IMR-90 (cell line): ENCODE results near the gene PRR18. TPM values are rescaled to one million over a fixed set of nuclear protein-coding genes. Genes with fewer than 3 reads are reported as not detected.

ENCODE experiments used
- ATAC-seq: fragments of 200-7000 bp; cut with Tn5 transposase; 2 replicates; pipeline ENCODE4 v1.9.1; 2020; ENCODE audit warnings: low read depth, mild to moderate bottlenecking, moderate library complexity
- BruUV-seq: library from RNA; stranded (reverse); fragments of 400-500 nt; replicated peaks from 2 replicates; lab custom pipeline; 2021; lab: Mats Ljungman, UMichigan
- CTCF ChIA-PET: fragments of 300-600 bp; formaldehyde crosslinking; extraction: SDS; loops from one replicate; lab custom pipeline; 2021; ENCODE audit warnings: antibody characterized with exemption; lab: Yijun Ruan, JAX
- POLR2A ChIA-PET: fragments of 300-600 bp; sonication (Branson Sonifier 250); formaldehyde crosslinking; loops from one replicate; lab custom pipeline; 2022; ENCODE audit warnings: antibody characterized with exemption; ENCODE audit not compliant: unreplicated experiment; lab: Charles Lee
- DNase-seq: peaks from one replicate; pipeline ENCODE4 v3.0.0; 2013
- H2AFZ ChIP-seq: replicated peaks from 2 replicates; pipeline ENCODE3; 2013; ENCODE audit warnings: low read length, mild to moderate bottlenecking; ENCODE audit not compliant: poor library complexity
- H2AK5ac ChIP-seq: 2 replicates; pipeline ENCODE4 v1.6.1; 2013; ENCODE audit warnings: low read depth, low read length, inconsistent platforms
- H2AK9ac ChIP-seq: replicated peaks from 2 replicates; pipeline ENCODE3; 2013; ENCODE audit warnings: mild to moderate bottlenecking, low read depth, low read length, moderate library complexity; ENCODE audit not compliant: poor library complexity
- H2BK120ac ChIP-seq: 2 replicates; pipeline ENCODE4 v1.6.1; 2013; ENCODE audit warnings: low read depth, low read length, inconsistent platforms
- H2BK15ac ChIP-seq: 3 replicates; pipeline ENCODE4 v1.6.1; 2013; ENCODE audit warnings: low read depth, low read length, inconsistent platforms
- H2BK20ac ChIP-seq: 2 replicates; pipeline ENCODE4 v1.6.1; 2013; ENCODE audit warnings: low read depth, mild to moderate bottlenecking, inconsistent platforms, low read length, moderate library complexity
- H2BK5ac ChIP-seq: 2 replicates; pipeline ENCODE4 v1.6.1; 2013; ENCODE audit warnings: mild to moderate bottlenecking, low read depth, low read length, inconsistent platforms; ENCODE audit not compliant: poor library complexity, severe bottlenecking
- H3K14ac ChIP-seq: replicated peaks from 2 replicates; pipeline ENCODE4 v1.6.1; 2013; ENCODE audit warnings: low read depth, low read length, inconsistent platforms
- H3K18ac ChIP-seq: 2 replicates; pipeline ENCODE4 v1.6.1; 2013; ENCODE audit warnings: low read depth, low read length, control low read depth
- H3K23ac ChIP-seq: 2 replicates; pipeline ENCODE4 v1.6.1; 2013; ENCODE audit warnings: low read depth, low read length, inconsistent platforms
- H3K27ac ChIP-seq: 2 replicates; pipeline ENCODE4 v1.5.1; 2013; ENCODE audit warnings: mild to moderate bottlenecking, control low read depth, low read length; ENCODE audit not compliant: insufficient read depth
- H3K27me3 ChIP-seq: 2 replicates; pipeline ENCODE4 v1.6.1; 2013; ENCODE audit warnings: low read length; ENCODE audit not compliant: control insufficient read depth, insufficient read depth
- H3K36me3 ChIP-seq: 2 replicates; pipeline ENCODE4 v1.6.1; 2013; ENCODE audit warnings: low read length, mixed read lengths; ENCODE audit not compliant: control insufficient read depth, insufficient read depth
- H3K4ac ChIP-seq: 2 replicates; pipeline ENCODE4 v1.6.1; 2013; ENCODE audit warnings: low read depth, low read length, inconsistent platforms
- H3K4me1 ChIP-seq: 2 replicates; pipeline ENCODE4 v1.6.1; 2013; ENCODE audit warnings: low read length, mixed read lengths; ENCODE audit not compliant: control insufficient read depth, insufficient read depth
- H3K4me2 ChIP-seq: 2 replicates; pipeline ENCODE4 v1.6.1; 2013; ENCODE audit warnings: low read depth, mild to moderate bottlenecking, control low read depth, low read length, moderate library complexity
- H3K4me3 ChIP-seq: 2 replicates; pipeline ENCODE4 v1.5.1; 2013; ENCODE audit warnings: low read depth, mild to moderate bottlenecking, control low read depth, low read length, moderate library complexity; ENCODE audit not compliant: insufficient read depth
- H3K56ac ChIP-seq: 2 replicates; pipeline ENCODE4 v1.6.1; 2013; ENCODE audit warnings: low read length, inconsistent platforms; ENCODE audit not compliant: insufficient read depth; ENCODE audit errors: extremely low read depth
- H3K79me1 ChIP-seq, 2 experiments: 2 replicates each; pipeline ENCODE4 v1.6.1; 2013; ENCODE audit warnings: low read length in 2 of 2, inconsistent platforms in 1 of 2, low read depth in 1 of 2
- H3K9ac ChIP-seq: 2 replicates; pipeline ENCODE4 v1.6.1; 2013; ENCODE audit warnings: low read depth, low read length, control low read depth
- H3K9me1 ChIP-seq: 2 replicates; pipeline ENCODE4 v1.6.1; 2013; ENCODE audit warnings: low read length, inconsistent platforms; ENCODE audit not compliant: insufficient read depth
- H3K9me3 ChIP-seq: 2 replicates; pipeline ENCODE4 v1.6.1; 2013; ENCODE audit warnings: low read length; ENCODE audit not compliant: control insufficient read depth, insufficient read depth
- H4K20me1 ChIP-seq: 2 replicates; pipeline ENCODE4 v1.6.1; 2013; ENCODE audit warnings: low read length, inconsistent platforms; ENCODE audit not compliant: insufficient read depth
- H4K5ac ChIP-seq: 2 replicates; pipeline ENCODE4 v1.6.1; 2013; ENCODE audit warnings: mild to moderate bottlenecking, low read depth, low read length, control low read depth
- H4K8ac ChIP-seq, 2 experiments: 2 replicates each; pipeline ENCODE4 v1.6.1; 2013; ENCODE audit warnings: low read depth in 2 of 2, low read length in 2 of 2, control low read depth in 1 of 2, inconsistent platforms in 1 of 2
- H4K91ac ChIP-seq: 2 replicates; pipeline ENCODE4 v1.6.1; 2013; ENCODE audit warnings: low read depth, low read length, inconsistent platforms; ENCODE audit not compliant: insufficient read depth
- CTCF ChIP-seq: conservative IDR thresholded peaks from 2 replicates; pipeline ENCODE4 v1.5.1; 2012; ENCODE audit warnings: mild to moderate bottlenecking, low read depth, low read length, improper control_type of control experiment
- MAZ ChIP-seq: IDR thresholded peaks from 2 replicates; pipeline ENCODE4 v1.6.1; 2012; ENCODE audit warnings: low read depth, mild to moderate bottlenecking, low read length, improper control_type of control experiment, moderate library complexity, borderline replicate concordance
- RFX5 ChIP-seq: IDR thresholded peaks from 2 replicates; pipeline ENCODE4 v1.8.0; 2012; ENCODE audit warnings: low read depth, mild to moderate bottlenecking, low read length, moderate library complexity
- WGBS, 2 experiments: methylation state at CpG; one replicate each; pipeline versions ENCODE4 v1.1.5 to v1.1.7; 2013; ENCODE audit warnings: missing lambda C conversion rate in 2 of 2; ENCODE audit not compliant: insufficient read length in 1 of 2; ENCODE audit errors: extremely low coverage in 2 of 2; 5-methylcytosine and 5-hydroxymethylcytosine counted together
- dilution Hi-C: fragments of 300-500 bp; cut with HindIII; formaldehyde crosslinking; loops from one replicate; pipeline ENCODE4 v1.14.3; 2018; ENCODE audit warnings: low sequenced_read_pairs; ENCODE audit not compliant: unreplicated experiment
- in situ Hi-C: fragments of 300-500 bp; cut with MboI; formaldehyde crosslinking; loops from 3 replicates; pipeline ENCODE4 v1.14.3; 2019; ENCODE audit warnings: low sequenced_read_pairs, inconsistent platforms, mixed read lengths
- intact Hi-C: fragments of 100-400 bp; cut with micrococcal nuclease; formaldehyde crosslinking; loops from 2 replicates; pipeline ENCODE4 v1.10.0; 2022
- polyA plus RNA-seq, 3 experiments: library from polyadenylated mRNA; depleted of rRNA; stranded (reverse); fragments of >200 nt; gene quantifications; 2 replicates each; pipeline ENCODE4 v1.2.3, GENCODE V29; 2012; ENCODE audit warnings: low replicate concordance in 1 of 3
- total RNA-seq: library from RNA; depleted of rRNA; stranded (reverse); fragments of >200 nt; gene quantifications from 2 replicates; pipeline ENCODE4 v1.2.3, GENCODE V29; 2012

The PRR18 gene
- total and polyA plus RNA-seq, 2 of the 4 experiments (the other 2 are of a cell fraction): not detected

- peak; percentile 23 for DNase-seq
- Histone ChIP-seq H3K36me3 (peaks cover 20% of the 10 kb centered on the region), H3K4me3 (no peak overlapping the region), H2BK5ac (no peak overlapping the region), H4K5ac (no peak overlapping the region), H2BK20ac (no peak overlapping the region), H3K27me3 (no peaks in the 10 kb centered on the region), H3K56ac (no peak overlapping the region), H3K9me1 (peaks cover 11% of the 10 kb centered on the region; the same call in 1 of the 2 replicates), H2BK15ac (no peak overlapping the region), H3K14ac (no peak overlapping the region), H3K4me2 (peak overlapping the region; percentile 23; the same call in 1 of the 2 replicates), H2AK9ac (no peak overlapping the region), H2BK120ac (no peak overlapping the region), H2AK5ac (no peak overlapping the region), H3K23ac (no peak overlapping the region), H4K91ac (no peak overlapping the region), H2AFZ (peak overlapping the region; percentile 68), H3K18ac (no peak overlapping the region), H3K9ac (no peak overlapping the region), H3K4ac (no peak overlapping the region), H4K20me1 (peaks cover 65% of the 10 kb centered on the region), H4K8ac (0 out of 4 replicates have a peak overlapping the region, but pooled peaks of 1 of the 2 experiments have one; percentile 40), H3K4me1 (peaks cover 11% of the 10 kb centered on the region; the same call in 1 of the 2 replicates), H3K79me1 (peaks cover 39 to 69% of the 10 kb centered on the region in 2 experiments), H3K27ac (no peak overlapping the region), H3K9me3 (no peaks in the 10 kb centered on the region)
- TF ChIP-seq RFX5 (no peak), CTCF (peak; percentile 19; the same call in 1 of the 2 replicates), MAZ (0 out of 2 replicates have a peak, but pooled peaks have one; percentile 15)
- POLR2A ChIA-PET: no interaction called here
- dilution Hi-C loops (no loop called here), in situ Hi-C loops (no loop called here), intact Hi-C loops (no loop called here)
- WGBS, 2 experiments: 40% methylated on average over 1 of the region's 11 CpGs; no CpG with 5 or more reads in 1 of the 2 experiments
- BruUV-seq: no TSS peak
- ATAC-seq: peak; percentile 86
- CTCF ChIA-PET: interaction anchor here (1.4 kb wide), 1 partner anchor 47 kb away, joined by 4 read pairs; no protein-coding TSS in a partner anchor
Observed at GRCh38 chr6:166330612-166331011, 22.4 kb upstream of the PRR18 start.
